ENCODE results near the gene LCORL.

DNA sequence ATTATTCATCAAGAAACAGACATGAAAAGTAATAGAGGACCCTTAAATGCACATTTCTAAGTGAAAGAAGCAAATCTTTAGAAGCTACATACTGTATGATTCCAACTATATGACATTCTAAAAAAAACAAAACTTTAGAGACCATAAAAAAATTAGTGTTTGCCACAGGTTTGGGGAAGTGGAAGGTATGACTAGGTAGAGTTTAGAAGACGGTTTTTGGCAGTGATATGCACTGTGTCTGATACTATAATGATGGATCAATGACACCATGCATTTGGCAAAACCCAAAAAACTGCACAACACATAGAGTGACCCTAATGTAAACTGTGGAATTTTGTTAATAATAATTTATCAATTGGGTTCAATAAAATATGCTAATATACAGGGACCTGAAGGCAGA is 54.5 kb downstream of the LCORL start:
- TF ChIP-seq POLR2A (IDR thresholded peaks at IDR 0.05): no peak
- TF ChIP-seq, protein P1, sequence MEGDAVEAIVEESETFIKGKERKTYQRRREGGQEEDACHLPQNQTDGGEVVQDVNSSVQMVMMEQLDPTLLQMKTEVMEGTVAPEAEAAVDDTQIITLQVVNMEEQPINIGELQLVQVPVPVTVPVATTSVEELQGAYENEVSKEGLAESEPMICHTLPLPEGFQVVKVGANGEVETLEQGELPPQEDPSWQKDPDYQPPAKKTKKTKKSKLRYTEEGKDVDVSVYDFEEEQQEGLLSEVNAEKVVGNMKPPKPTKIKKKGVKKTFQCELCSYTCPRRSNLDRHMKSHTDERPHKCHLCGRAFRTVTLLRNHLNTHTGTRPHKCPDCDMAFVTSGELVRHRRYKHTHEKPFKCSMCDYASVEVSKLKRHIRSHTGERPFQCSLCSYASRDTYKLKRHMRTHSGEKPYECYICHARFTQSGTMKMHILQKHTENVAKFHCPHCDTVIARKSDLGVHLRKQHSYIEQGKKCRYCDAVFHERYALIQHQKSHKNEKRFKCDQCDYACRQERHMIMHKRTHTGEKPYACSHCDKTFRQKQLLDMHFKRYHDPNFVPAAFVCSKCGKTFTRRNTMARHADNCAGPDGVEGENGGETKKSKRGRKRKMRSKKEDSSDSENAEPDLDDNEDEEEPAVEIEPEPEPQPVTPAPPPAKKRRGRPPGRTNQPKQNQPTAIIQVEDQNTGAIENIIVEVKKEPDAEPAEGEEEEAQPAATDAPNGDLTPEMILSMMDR (IDR thresholded peaks at IDR 0.05): no peak
